ENCODE measurements around the gene NSD1. TPM values are rescaled to one million over a fixed set of nuclear protein-coding genes. Genes with fewer than 3 reads are reported as not detected.

Gene NSD1
- total and polyA plus RNA-seq, 2 of the 8 experiments (the other 6 are each of a cell fraction or from before 2014, with no cell fraction given) = 22.8 to 168 TPM

DNA sequence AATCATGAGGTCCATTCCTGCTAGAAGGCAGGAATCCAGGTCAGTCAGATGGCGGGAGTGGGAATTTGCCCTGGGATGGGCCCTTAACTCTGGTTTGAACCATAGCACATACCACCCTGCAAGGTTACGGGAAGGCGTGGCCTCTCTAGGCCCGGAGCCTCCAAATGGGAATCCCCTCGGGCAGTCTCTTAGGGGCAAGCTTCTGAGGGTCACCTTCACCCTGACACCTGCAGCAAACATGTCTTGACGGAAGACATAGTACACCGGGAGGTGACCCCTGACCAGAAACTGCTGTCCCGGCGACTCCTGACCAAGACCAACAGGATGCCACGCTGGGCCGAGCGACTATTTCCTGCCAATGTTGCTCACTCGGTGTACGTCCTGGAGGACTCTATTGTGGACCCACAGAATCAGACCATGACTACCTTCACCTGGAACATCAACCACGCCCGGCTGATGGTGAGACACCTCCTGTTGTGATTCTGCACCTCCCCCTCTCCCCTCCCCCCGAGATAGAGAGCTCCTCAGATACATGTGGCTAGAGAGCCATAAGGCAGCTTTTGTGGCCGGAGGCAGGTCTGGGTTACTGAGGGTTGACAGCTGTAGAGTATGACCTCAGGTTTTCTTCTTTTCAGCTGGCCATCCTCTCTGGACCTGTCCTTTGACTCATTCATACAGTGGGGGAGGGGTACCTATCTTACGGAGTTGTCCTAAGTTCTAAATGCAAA is 171.0 kb downstream of the NSD1 start (continued):
- TF ChIP-seq, protein P1, sequence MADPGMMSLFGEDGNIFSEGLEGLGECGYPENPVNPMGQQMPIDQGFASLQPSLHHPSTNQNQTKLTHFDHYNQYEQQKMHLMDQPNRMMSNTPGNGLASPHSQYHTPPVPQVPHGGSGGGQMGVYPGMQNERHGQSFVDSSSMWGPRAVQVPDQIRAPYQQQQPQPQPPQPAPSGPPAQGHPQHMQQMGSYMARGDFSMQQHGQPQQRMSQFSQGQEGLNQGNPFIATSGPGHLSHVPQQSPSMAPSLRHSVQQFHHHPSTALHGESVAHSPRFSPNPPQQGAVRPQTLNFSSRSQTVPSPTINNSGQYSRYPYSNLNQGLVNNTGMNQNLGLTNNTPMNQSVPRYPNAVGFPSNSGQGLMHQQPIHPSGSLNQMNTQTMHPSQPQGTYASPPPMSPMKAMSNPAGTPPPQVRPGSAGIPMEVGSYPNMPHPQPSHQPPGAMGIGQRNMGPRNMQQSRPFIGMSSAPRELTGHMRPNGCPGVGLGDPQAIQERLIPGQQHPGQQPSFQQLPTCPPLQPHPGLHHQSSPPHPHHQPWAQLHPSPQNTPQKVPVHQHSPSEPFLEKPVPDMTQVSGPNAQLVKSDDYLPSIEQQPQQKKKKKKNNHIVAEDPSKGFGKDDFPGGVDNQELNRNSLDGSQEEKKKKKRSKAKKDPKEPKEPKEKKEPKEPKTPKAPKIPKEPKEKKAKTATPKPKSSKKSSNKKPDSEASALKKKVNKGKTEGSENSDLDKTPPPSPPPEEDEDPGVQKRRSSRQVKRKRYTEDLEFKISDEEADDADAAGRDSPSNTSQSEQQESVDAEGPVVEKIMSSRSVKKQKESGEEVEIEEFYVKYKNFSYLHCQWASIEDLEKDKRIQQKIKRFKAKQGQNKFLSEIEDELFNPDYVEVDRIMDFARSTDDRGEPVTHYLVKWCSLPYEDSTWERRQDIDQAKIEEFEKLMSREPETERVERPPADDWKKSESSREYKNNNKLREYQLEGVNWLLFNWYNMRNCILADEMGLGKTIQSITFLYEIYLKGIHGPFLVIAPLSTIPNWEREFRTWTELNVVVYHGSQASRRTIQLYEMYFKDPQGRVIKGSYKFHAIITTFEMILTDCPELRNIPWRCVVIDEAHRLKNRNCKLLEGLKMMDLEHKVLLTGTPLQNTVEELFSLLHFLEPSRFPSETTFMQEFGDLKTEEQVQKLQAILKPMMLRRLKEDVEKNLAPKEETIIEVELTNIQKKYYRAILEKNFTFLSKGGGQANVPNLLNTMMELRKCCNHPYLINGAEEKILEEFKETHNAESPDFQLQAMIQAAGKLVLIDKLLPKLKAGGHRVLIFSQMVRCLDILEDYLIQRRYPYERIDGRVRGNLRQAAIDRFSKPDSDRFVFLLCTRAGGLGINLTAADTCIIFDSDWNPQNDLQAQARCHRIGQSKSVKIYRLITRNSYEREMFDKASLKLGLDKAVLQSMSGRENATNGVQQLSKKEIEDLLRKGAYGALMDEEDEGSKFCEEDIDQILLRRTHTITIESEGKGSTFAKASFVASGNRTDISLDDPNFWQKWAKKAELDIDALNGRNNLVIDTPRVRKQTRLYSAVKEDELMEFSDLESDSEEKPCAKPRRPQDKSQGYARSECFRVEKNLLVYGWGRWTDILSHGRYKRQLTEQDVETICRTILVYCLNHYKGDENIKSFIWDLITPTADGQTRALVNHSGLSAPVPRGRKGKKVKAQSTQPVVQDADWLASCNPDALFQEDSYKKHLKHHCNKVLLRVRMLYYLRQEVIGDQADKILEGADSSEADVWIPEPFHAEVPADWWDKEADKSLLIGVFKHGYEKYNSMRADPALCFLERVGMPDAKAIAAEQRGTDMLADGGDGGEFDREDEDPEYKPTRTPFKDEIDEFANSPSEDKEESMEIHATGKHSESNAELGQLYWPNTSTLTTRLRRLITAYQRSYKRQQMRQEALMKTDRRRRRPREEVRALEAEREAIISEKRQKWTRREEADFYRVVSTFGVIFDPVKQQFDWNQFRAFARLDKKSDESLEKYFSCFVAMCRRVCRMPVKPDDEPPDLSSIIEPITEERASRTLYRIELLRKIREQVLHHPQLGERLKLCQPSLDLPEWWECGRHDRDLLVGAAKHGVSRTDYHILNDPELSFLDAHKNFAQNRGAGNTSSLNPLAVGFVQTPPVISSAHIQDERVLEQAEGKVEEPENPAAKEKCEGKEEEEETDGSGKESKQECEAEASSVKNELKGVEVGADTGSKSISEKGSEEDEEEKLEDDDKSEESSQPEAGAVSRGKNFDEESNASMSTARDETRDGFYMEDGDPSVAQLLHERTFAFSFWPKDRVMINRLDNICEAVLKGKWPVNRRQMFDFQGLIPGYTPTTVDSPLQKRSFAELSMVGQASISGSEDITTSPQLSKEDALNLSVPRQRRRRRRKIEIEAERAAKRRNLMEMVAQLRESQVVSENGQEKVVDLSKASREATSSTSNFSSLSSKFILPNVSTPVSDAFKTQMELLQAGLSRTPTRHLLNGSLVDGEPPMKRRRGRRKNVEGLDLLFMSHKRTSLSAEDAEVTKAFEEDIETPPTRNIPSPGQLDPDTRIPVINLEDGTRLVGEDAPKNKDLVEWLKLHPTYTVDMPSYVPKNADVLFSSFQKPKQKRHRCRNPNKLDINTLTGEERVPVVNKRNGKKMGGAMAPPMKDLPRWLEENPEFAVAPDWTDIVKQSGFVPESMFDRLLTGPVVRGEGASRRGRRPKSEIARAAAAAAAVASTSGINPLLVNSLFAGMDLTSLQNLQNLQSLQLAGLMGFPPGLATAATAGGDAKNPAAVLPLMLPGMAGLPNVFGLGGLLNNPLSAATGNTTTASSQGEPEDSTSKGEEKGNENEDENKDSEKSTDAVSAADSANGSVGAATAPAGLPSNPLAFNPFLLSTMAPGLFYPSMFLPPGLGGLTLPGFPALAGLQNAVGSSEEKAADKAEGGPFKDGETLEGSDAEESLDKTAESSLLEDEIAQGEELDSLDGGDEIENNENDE (IDR thresholded peaks at IDR 0.05; ENCODE audit: insufficient replicate concordance, low read length) = no peak
- TF ChIP-seq TEAD4 (IDR thresholded peaks at IDR 0.05; ENCODE audit: low read depth, low read length) = no peak
- no peak for TF ChIP-seq BACH1 (IDR thresholded peaks at IDR 0.05; ENCODE audit: low read length)
- TF ChIP-seq CHD2 (IDR thresholded peaks at IDR 0.05; ENCODE audit: low read length) = no peak
- TF ChIP-seq, protein P2, sequence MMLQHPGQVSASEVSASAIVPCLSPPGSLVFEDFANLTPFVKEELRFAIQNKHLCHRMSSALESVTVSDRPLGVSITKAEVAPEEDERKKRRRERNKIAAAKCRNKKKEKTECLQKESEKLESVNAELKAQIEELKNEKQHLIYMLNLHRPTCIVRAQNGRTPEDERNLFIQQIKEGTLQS (IDR thresholded peaks at IDR 0.05; ENCODE audit: insufficient read depth, low read depth, low read length) = no peak
- TF ChIP-seq JUN (IDR thresholded peaks at IDR 0.05; ENCODE audit: low read depth, low read length) = no peak
- TF ChIP-seq TCF12 (IDR thresholded peaks at IDR 0.05; ENCODE audit: low read depth, low read length) = no peak
- no peak for TF ChIP-seq CBX8 (IDR thresholded peaks at IDR 0.05; ENCODE audit: borderline replicate concordance, low read depth, low read length)
- no peak for TF ChIP-seq SIRT6 (IDR thresholded peaks at IDR 0.05; ENCODE audit: low read length)
- no peak for TF ChIP-seq MAFK (IDR thresholded peaks at IDR 0.05; ENCODE audit: low read depth, low read length)
- TF ChIP-seq SIX5 (IDR thresholded peaks at IDR 0.05; ENCODE audit: low read depth, low read length) = no peak
